BLaER1 (cell line): ENCODE measurements around the gene SOCS3.

Experiments used
- H3K27ac ChIP-seq: shearing (Covaris generic); formaldehyde crosslinking; 2 replicates; pipeline ENCODE4 v1.8.1; 2022
- H3K27me3 ChIP-seq: shearing (Covaris generic); formaldehyde crosslinking; 2 replicates; pipeline ENCODE4 v1.8.1; 2022
- H3K36me3 ChIP-seq: shearing (Covaris generic); formaldehyde crosslinking; 2 replicates; pipeline ENCODE4 v1.8.1; 2022
- H3K4me1 ChIP-seq: shearing (Covaris generic); formaldehyde crosslinking; 2 replicates; pipeline ENCODE4 v1.8.1; 2022
- H3K4me2 ChIP-seq: shearing (Covaris generic); formaldehyde crosslinking; 2 replicates; pipeline ENCODE4 v1.8.1; 2022
- H3K4me3 ChIP-seq: shearing (Covaris generic); formaldehyde crosslinking; 2 replicates; pipeline ENCODE4 v1.8.1; 2022
- H3K9ac ChIP-seq: shearing (Covaris generic); formaldehyde crosslinking; 2 replicates; pipeline ENCODE4 v1.8.1; 2022
- H3K9me3 ChIP-seq: shearing (Covaris generic); formaldehyde crosslinking; 2 replicates; pipeline ENCODE4 v1.8.1; 2022
- H4K20me1 ChIP-seq: shearing (Covaris generic); formaldehyde crosslinking; 2 replicates; pipeline ENCODE4 v1.8.1; 2022
- Cebpa-rat ChIP-seq: shearing (Covaris generic); IDR thresholded peaks from 2 replicates; pipeline ENCODE4 v1.8.1; 2022

SOCS3 gene

DNA sequence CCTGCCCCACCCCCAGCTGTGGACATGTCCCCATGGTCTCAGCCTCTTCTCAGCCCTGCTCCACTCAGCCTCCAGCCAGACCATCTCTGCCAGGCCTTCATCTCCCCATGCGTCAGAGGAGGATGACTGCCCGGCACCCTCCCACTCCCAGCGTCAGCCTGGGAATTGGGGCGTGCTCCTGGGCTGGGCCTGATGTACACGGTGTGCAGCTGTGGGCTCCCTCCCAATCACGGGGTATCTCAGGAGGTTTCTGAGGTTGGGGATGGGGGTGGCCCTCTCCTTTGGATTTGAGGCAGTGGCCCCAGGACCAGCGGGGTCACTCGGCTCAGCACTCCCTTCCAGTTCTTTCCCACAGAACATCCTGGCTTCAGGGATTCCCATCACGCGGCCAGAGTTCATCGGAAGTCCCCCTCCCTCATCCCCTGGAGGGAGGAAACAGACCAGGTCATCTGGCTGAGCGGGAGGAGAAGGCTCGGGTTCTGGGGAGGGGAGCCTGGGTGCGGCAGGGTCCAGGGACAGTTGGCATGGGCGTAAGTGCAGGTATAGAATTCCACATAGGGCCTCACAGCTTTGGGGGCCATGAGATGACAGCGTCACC lies 36.9 kb downstream of the SOCS3 start:
- Histone ChIP-seq H3K9ac (no peak overlapping the region), H3K36me3 (no peaks in the 10 kb centered on the region), H3K4me2 (peak overlapping the region; percentile 96), H3K4me1 (peaks cover 45% of the 10 kb centered on the region), H3K27me3 (no peaks in the 10 kb centered on the region), H3K4me3 (no peak overlapping the region), H3K27ac (peak overlapping the region; percentile 76), H4K20me1 (no peaks in the 10 kb centered on the region), H3K9me3 (no peaks in the 10 kb centered on the region)
- TF ChIP-seq Cebpa-rat, result no peak

DNA sequence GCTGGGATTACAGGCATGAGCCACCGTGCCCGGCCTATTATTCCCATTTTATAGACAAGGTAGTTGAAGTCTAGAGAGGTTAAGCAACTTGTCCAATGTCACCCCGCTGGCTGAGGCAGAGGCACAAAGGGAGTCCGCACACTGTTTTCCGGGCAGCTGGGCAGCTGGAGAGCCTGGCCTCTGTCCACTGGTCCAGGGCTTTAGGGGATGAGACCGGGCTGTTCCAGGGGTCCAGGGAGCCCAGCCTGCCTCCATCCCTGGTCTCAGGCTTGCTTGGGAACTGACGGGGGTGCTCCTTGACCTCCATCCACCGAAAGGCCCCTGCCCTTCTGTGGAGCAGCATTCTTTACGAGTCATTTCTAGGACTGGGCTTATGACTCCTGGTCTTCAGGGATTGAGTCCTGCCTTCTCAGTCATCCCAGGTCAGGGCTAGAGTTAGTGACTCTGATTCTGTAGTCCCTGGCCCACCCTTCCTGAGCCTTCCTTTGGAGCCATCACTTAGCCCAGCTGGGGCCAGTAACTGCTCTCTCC lies 37.5 kb downstream of the SOCS3 start:
- Histone ChIP-seq H3K27ac (peak overlapping the region; percentile 76), H3K27me3 (no peaks in the 10 kb centered on the region), H4K20me1 (no peaks in the 10 kb centered on the region), H3K4me3 (no peak overlapping the region), H3K9me3 (no peaks in the 10 kb centered on the region), H3K36me3 (no peaks in the 10 kb centered on the region), H3K4me2 (peak overlapping the region; percentile 96), H3K4me1 (peaks cover 50% of the 10 kb centered on the region), H3K9ac (no peak overlapping the region)
- TF ChIP-seq Cebpa-rat, result no peak

DNA sequence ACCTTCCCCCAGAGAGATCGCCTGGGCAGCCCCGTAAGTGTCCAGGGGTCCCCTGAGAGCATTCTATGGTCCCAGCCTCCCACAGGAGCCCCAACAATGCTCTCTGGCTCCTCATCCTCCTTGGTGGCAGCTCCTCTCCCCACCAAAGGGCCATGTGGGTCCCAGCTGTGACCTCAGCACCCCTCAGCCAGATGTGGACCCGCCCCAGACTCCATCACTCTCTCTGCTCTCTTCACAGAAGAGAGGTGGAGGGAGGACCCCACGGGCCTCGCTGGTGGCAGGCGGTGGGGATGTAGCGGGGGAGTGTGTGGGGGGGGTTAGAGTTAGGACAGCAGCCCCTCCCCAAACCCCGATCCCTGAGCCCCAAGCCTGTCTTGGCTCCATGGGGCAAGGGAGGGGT lies 41.0 kb downstream of the SOCS3 start:
- no peaks in the 10 kb centered on the region for H3K36me3 ChIP-seq
- H3K4me2 ChIP-seq, result no peak overlapping the region
- no peaks in the 10 kb centered on the region for H3K27me3 ChIP-seq
- H3K27ac ChIP-seq, result no peak overlapping the region
- TF ChIP-seq Cebpa-rat, result no peak
- H3K9ac ChIP-seq, result no peak overlapping the region
- H3K4me3 ChIP-seq, result no peak overlapping the region
- no peaks in the 10 kb centered on the region for H4K20me1 ChIP-seq
- peaks cover 62% of the 10 kb centered on the region for H3K4me1 ChIP-seq
- no peaks in the 10 kb centered on the region for H3K9me3 ChIP-seq

DNA sequence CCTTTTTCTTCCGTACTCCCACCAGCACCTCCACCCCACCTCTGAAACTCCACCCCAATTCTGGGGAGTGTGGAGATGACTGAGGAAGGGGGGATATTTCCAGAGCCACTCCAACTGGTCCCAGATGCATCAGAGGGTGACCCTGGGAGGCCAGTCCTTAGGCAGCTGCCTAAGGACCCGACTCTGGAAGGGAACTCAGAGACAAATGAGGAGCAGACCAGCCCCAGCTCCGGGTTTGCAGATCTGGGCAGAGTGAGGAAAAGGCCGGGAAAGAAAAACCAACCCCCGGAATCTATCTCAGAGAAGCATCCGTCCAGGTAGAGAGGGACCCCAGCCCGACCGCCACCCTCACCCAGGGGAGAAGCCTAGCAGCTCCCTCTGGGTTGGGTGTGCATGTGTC lies 41.5 kb downstream of the SOCS3 start:
- Histone ChIP-seq H3K36me3 (no peaks in the 10 kb centered on the region), H4K20me1 (no peaks in the 10 kb centered on the region), H3K27ac (no peak overlapping the region), H3K9me3 (no peaks in the 10 kb centered on the region), H3K27me3 (no peaks in the 10 kb centered on the region), H3K9ac (no peak overlapping the region), H3K4me3 (no peak overlapping the region), H3K4me1 (peaks cover 62% of the 10 kb centered on the region), H3K4me2 (no peak overlapping the region)
- no peak for TF ChIP-seq Cebpa-rat

DNA sequence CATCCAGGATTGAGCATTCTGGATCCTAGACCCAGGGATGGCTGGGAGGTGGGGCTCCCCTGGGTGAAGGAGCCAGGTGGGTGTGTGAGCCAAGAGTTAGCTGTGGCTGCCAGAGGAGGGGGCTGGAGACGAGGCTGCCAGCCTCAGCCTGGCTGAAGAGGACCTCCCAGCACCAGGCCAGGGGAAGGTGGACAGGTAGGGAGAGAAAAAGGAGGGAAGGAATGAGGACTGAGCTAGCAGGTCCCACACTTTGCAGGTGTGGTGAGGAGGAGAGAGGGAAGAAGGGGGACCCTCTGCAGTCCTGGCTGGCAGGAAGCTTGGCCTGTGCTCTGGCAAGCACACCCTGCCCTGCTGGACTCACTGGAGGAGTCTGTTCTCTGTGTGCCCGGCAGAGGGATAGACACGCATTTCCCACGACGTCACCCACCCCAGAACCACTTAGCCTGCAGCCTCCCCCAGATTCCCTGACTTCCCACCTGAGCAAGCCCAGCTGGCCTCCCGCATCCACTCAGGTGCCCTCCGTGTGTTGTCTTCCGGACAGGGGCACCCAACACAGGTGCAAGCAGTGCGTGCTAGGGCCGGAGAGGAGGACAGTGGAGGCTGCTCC lies 42.0 kb downstream of the SOCS3 start:
- peaks cover 58% of the 10 kb centered on the region for H3K4me1 ChIP-seq
- peak overlapping the region; percentile 85 for H3K4me2 ChIP-seq
- no peaks in the 10 kb centered on the region for H4K20me1 ChIP-seq
- no peaks in the 10 kb centered on the region for H3K27me3 ChIP-seq
- no peak for TF ChIP-seq Cebpa-rat
- H3K27ac ChIP-seq, result no peak overlapping the region
- H3K9ac ChIP-seq, result no peak overlapping the region
- H3K9me3 ChIP-seq, result no peaks in the 10 kb centered on the region
- H3K4me3 ChIP-seq, result no peak overlapping the region
- no peaks in the 10 kb centered on the region for H3K36me3 ChIP-seq

DNA sequence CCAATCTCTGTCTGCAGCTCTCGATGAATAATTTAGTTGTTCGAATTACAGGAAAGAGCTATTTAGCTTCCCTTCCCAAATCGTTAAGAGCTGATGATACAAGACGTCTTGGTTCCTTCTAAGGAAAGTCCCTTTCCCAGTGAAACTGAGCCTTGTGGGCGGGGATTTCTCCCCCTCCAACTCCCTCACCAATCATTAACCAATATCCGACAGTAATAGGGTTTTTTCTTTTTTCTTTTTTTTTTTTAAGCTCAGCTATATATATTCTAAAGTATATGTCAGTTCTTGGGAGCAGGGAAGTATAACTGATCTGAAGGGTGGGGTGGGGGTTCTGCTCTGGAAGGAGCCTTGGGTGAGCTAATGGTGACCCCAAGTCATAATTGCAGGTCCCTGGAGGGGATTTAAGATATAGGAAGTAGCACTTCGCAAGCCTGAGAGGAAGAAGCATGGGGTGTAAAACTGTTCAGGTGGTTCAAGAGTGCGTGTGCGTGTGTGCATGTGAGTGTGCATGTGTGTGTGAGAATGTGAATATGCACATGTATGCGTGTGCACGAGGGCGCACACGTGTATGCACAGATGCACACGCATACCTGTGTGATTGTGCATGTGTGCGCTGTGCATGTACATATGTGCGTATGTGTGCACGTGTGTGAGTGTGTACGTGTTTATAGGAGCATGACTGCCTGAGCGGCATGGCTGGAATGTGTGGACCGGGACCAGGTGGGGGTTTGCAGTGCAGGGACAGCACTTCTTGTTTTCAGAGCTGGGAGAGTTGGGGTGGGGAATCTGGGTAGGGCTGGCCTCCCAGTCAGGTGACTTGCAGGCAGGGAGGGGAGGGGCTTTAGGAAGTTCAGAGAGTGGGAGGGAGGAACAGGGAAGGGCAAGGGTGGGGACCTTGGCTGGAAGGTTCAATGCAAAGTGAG lies 42.7 kb downstream of the SOCS3 start:
- Histone ChIP-seq H3K36me3 (no peaks in the 10 kb centered on the region), H4K20me1 (no peaks in the 10 kb centered on the region), H3K4me1 (peaks cover 50% of the 10 kb centered on the region), H3K9ac (no peak overlapping the region), H3K9me3 (no peaks in the 10 kb centered on the region), H3K27me3 (no peaks in the 10 kb centered on the region), H3K27ac (no peak overlapping the region), H3K4me2 (peak overlapping the region; percentile 85), H3K4me3 (no peak overlapping the region)
- no peak for TF ChIP-seq Cebpa-rat

DNA sequence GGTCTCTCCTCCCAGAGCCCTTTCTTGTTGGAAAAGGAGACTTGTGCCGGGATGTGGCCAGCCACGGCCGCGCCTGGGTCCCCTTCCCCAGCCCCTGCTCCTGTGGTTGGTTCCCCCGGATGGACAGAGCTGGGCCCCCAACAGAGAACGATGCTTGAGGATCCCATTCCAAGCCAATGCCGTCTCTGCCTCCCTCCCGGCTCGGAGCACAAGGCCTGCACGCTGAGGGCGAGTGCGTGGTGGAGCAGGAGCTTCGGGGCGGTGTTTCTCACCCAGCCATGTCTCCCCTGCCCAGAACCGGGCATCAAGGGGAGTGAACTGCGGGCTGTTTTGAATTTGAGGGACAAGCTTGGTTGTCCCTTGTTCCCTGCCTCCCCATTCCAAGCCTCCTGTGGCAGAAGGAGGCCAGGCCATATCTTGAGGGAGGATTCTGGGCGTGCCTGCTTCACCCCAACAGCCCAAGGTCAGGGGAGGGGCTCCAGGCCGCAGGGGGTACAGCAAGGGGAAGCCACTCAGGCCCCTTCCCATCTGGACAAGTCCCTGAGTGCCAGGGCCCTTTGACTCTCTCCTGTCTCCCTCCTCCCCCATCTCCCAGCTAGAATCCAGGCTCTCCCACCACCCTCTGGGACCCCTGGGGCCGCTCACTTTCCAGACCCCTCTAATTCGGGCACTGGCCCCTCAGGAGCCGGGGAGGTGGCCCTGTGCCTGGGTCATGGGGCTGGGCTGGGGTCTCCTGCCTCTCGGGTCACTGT lies 43.6 kb downstream of the SOCS3 start:
- Histone ChIP-seq H3K4me1 (peaks cover 50% of the 10 kb centered on the region), H3K9ac (no peak overlapping the region), H3K27ac (peak overlapping the region; percentile 63), H3K36me3 (no peaks in the 10 kb centered on the region), H4K20me1 (no peaks in the 10 kb centered on the region), H3K27me3 (no peaks in the 10 kb centered on the region), H3K4me3 (no peak overlapping the region), H3K9me3 (no peaks in the 10 kb centered on the region), H3K4me2 (peak overlapping the region; percentile 85)
- no peak for TF ChIP-seq Cebpa-rat

DNA sequence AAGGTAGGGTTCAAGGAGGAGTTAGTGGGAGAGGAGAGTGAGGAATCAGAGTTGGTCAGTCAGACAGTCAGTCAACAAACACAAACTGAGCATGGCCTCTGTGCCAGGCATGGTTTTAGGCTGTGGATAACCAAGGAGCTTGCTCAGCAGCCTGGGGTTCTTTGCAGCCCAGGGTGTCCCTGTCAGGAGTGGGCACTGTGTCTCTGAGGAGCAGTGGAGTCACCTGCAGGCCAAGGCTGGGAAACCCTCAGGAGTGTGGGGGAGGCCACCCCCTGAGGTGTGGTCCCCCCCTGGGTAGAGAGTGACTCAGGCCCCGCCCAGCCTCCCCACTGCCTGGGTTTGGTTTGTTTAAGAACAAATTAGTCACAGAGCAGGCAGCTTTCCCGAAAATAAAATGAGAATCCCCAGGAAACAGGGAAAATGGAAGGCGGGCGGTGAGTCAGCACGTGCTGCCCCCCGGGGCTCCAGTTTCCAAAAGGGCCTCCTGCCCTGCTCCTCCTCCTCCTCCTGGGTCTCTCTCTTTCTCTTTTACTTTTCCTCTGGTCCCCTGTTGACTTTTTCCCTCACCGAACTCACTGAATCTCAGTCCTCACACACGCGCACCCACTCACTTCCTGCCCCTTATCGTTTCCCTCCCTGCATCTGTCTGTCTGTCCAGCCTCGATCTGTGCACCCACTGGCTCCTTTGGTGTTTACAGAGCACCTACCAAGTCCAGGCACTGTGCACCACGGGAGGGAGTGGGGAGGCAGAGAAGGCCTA lies 44.3 kb downstream of the SOCS3 start:
- Histone ChIP-seq H4K20me1 (no peaks in the 10 kb centered on the region), H3K4me3 (no peak overlapping the region), H3K9me3 (no peaks in the 10 kb centered on the region), H3K36me3 (no peaks in the 10 kb centered on the region), H3K27me3 (no peaks in the 10 kb centered on the region), H3K9ac (no peak overlapping the region), H3K27ac (peak overlapping the region; percentile 63), H3K4me1 (peaks cover 50% of the 10 kb centered on the region), H3K4me2 (peak overlapping the region; percentile 85)
- TF ChIP-seq Cebpa-rat, result no peak
